ENCODE data around the gene LAMB2.

The LAMB2 gene

DNA sequence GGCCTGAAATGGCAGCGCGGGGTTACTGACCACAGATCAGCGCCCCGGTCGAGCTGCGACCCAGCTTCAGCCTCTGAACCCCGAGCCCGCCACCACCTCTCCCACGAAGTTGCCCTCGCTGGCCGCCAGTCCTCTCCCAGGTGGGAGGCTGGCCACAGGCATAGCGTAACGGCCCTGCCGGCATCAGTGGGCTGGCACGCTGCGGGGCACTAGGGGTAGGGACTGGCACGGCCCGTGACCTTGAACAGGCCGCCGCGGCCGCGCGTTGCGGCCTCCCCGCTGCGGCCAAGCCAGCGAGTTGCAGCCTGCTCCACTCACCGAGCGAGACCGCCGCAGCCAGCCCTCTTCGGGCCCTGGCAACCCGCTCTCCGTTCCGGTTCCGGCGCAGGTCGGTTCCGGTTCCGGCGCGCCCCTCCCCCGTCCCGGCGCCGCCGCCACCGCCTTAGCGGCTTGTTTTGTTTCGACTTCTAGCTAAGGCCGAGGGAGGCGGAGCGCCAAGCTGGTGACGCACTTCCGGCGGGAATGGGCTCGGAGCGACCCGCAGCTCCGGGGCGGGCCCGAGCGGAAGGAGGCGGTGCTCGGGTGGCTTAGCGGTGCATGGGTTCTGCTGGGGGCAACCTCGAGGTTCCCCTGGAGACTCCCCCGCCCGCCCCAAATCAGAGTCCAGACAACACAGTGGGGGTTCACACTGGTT is 12.3 kb downstream of the LAMB2 start, which contains the start of gene USP19:
Gene USP19 (minus strand): TSS at position 386 of the 694 bp plus-strand sequence. CDS start 1,678 bp downstream, outside the sequence.
- DNase-seq (ENCODE audit: low read depth), result peak; percentile 80

DNA sequence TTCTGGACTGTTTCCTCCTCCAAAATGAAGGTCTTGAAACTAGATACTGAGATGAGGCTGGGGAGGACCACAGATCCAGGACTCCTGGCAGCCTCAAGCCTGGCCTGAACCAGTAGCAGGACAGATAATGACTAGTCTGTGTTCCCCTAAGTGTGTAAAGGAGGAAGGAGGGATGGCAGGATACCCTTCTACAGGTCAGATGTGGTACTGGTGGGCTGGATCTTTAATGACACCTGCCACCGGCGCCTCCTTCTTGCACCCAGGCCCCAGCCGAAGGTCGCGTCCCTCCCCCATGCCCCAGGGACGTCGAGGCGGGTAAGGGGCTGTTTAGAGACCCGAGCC is 12.8 kb downstream of the LAMB2 start:
- no peak for DNase-seq (ENCODE audit: low read depth)

DNA sequence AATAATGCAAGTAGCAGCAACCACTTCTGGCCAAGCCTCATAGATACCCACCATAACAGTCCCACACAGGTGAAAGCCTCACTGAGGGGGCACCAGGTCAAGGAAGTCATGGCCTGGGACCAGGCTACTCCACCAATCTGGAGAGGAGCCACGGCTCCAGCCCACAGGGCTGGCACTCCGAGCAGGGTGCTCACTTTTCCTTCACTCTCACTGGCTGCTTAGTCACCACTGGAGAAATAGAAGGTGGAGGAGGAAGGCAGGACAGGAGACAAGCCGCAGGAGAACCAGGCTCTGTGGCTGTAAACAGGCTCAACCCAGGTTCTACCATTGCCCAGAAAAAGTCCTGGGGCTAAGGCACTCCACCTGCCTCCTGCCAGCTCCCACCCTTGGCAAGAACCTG is 13.4 kb downstream of the LAMB2 start:
- DNase-seq (ENCODE audit: low read depth), result no peak

DNA sequence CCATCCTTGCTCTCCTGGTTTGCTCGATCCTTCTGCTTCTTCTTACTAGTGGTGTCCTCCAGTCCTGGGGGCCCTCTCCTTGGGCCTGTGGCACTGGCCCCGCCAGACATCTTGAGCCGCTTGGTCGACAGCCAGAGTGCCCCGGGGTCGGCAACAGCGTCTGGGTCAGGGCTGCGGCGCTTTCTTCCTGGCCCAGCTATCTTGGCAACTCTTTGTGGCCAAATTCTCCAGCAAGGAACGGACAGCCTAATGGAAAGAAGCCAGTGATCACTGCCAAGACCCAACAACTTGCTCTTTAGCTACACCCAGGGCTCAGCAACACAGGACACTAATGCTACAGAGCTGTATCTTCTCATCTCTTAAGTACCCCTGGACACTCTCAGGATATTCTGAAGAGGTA is 13.8 kb downstream of the LAMB2 start:
- DNase-seq (ENCODE audit: low read depth), result no peak

DNA sequence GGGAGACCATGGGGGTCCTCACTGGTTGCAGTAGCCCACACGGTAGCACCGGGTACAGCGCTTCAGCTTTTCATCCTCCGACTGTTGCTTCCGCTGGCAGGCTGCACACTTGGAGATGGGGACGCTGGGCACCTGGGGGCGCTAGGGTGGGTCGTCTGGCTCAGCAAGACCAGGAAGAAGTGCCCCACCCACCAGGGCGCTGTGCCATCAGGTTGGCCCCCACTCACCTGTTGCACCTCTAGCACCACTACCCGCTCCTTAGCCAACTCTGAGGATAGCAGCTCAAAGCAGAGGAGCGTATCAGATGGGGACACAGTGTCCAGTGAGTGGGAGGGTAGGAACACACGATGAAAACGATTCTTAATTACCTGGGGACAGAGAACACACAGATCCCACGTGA is 20.6 kb downstream of the LAMB2 start:
- DNase-seq (ENCODE audit: low read depth), result no peak

DNA sequence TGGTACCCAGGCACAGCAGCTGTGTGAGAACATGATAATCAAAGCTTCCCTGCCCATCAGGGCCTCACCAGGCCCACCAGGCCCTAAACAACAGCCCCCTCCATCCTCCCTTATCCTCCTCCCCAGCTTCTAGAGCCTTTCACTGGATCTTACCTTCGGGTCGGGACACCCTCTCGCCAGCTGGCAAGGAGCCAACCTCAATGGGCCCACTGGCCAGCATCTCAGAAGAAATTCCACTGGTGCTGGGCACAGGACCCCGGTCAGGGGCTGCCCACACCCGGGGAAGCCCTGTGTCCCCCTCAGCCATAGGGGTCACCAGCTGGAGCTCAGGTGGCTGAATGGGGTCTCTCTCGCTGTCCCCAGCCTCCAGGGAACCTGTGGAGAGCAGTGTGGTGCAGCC is 21.5 kb downstream of the LAMB2 start:
- DNase-seq (ENCODE audit: low read depth), result no peak

DNA sequence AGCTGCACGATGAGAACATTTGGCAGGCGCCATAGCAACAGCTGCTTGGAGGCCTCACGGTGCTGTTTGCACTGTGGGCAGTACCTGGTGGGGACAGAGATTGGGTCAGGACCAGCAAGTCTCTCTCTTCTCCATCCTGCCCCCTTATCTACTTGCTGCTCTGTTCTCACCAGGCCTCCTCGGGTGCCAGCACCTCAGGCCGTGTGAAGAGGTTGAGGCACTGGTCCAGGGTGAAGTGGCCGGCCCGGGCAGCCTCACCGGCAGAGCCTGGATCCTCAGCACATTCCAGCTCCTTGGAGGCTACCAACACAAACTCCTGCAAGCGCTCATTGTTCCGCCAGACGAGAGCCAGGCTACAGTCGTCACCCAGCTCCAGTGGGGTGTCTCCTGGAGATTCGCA is 22.1 kb downstream of the LAMB2 start:
- no peak for DNase-seq (ENCODE audit: low read depth)

DNA sequence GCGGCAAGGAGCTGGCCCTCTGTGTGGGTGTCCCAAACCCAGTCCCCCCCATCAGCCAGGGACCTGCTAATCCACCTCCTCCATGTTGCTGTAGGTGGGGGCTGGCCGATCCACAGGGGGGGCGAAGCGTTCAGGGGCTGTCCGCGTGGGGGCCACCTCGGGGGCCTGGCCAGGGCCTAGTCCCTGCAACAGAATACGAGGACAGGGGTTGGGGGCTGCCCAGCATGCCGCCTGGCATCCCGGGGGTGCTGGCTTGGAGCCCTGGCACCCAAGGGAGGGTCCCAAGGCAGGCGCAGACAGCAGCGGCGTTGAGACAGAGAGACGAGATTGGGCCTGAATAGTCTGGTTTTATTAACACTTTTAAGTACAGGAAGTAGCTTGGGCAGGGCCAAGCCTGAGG is 24.5 kb downstream of the LAMB2 start:
- no peak for DNase-seq (ENCODE audit: low read depth)

DNA sequence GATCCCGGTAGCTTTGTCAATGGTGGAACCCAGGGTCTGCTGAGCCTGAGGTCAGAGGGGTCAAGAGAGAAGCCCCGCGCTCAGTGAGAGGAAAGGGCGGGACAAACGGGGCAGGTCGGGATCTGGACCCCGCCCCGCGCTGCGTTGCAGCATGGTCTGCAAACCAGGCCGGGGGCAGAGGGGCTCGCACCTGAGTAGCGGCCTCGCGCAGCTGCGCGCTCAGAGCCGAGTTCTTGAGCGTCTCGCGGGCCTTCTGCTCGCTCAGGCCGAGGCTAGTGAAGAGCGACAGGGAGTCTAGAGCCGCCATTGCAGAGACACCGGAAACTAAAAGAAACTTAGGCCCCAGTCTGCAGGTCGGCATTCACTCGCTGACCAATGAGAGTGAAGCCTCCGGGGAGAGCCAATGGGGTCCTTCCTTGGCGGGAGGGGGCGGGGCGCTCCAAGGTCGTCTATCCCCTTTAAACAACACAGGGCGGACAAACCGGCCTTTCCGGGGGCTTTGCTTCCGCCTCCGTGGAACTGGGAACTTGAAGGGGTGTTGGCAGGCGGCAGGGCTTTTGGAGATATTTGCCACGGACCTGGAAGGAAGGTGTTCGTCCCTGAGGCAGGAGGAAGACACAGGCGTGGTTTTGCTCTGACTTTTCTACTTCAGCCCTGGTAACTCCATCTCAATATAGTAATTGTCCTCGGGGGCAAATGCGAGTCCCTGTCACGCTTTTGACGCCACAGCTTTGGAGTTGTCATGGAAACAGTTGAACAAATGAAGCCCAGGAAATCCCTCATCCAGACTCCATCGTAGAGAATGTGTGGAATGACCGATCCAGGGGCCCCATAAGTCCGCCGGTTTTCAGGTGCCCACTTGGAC is 28.2 kb downstream of the LAMB2 start, which contains the start of gene QARS1:
Gene QARS1 (minus strand): TSS at position 331 of the 865 bp plus-strand sequence. CDS start 24 bp downstream, at position 307.
- peak; percentile 80 for DNase-seq (ENCODE audit: low read depth)

DNA sequence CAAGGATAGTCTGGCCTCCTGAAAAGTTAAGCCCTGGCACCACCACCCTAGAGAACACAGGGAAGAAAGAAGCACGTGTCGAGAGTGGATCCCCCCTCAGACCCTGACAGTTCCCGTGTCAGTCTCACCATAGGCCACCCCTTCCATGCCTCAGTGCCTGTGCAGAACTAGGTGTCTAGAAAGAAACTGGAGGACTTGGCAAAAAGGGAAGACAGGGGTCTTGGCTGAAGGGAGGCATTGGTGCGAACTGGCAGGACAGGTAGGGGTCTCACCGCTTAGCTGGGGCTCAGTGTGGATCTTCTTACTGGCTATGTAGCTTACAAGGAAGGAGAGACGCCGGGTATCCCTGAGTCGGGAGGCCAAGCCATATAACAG is 28.8 kb downstream of the LAMB2 start:
- DNase-seq (ENCODE audit: low read depth), result no peak

DNA sequence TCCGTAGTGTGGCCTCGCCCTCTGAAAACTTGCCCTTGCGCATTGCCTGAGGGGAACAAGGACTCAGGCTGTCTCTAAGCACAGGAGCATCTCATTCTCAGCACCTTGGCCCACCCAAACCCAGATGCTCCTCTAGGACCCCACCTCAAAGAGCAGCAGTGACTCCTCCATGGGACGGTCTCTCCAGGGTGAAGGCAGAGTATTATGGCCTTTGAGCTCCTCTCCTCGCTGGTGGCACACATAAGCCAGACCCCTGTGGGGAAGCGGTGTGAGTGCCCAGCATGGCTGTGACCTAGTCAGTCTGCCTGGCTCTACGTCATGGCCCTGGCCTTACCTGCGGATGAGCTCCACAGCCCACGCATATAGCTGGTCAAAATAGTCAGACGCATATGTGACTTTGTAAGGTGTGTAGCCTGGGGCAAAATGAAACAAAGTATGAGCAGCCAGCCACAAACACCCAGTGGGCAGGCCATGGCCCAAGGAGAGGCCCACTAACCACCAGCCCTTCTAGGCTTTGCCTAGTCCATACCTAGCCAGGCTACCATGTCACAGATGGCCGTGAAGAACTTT is 32.7 kb downstream of the LAMB2 start:
- no peak for DNase-seq (ENCODE audit: low read depth)

DNA sequence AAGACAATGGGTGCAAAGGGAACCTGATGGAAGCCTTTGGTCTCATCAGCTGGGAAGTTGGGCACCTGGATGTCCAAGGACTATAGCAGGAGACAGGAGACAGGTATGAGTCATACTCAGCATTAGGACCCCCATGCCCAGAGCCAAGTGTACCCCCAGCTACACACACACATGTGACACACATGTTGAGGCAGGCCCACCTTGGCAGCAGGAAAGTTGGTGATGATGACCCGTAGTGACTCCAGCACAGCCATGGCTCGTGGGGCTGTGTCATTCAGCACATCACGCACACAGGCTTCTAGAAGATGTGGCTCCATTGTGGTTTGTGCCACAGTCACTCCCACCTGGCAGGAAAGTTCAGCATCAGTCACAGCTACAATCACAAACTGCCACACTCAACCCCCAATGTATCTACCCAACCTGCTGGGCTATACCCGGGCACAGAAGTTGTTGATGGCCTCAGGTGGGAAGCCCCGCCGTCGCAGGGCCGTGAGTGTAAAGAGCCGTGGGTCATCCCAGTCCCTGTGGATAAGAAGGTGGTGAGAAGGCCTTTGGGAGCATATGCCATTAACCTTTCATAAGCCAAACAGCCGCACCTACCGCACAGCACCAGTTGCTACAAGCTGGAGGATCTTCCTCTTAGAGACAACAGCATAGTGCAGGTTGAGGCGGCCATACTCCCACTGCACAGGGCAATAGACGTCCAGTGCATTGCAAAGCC is 33.8 kb downstream of the LAMB2 start:
- DNase-seq (ENCODE audit: low read depth), result no peak

DNA sequence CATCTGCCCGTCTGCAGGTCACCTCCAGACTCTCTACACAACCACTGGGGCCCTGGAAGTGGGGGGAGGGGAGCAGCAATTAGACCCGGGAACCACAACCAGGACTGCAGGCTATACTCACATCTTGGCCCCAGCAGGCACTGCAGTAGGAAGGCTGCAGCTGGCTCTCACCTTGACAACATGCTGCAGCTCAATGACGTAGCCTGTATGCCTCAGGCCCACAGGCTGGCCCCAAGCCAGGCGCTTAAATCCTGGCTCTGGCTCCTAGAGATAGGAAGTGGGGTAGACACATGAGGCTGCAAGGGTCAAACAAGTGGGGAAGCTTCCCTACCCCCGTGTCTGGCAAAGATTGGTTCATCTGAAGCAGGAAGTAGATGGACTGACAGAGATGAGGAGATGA is 34.4 kb downstream of the LAMB2 start:
- DNase-seq (ENCODE audit: low read depth), result no peak

DNA sequence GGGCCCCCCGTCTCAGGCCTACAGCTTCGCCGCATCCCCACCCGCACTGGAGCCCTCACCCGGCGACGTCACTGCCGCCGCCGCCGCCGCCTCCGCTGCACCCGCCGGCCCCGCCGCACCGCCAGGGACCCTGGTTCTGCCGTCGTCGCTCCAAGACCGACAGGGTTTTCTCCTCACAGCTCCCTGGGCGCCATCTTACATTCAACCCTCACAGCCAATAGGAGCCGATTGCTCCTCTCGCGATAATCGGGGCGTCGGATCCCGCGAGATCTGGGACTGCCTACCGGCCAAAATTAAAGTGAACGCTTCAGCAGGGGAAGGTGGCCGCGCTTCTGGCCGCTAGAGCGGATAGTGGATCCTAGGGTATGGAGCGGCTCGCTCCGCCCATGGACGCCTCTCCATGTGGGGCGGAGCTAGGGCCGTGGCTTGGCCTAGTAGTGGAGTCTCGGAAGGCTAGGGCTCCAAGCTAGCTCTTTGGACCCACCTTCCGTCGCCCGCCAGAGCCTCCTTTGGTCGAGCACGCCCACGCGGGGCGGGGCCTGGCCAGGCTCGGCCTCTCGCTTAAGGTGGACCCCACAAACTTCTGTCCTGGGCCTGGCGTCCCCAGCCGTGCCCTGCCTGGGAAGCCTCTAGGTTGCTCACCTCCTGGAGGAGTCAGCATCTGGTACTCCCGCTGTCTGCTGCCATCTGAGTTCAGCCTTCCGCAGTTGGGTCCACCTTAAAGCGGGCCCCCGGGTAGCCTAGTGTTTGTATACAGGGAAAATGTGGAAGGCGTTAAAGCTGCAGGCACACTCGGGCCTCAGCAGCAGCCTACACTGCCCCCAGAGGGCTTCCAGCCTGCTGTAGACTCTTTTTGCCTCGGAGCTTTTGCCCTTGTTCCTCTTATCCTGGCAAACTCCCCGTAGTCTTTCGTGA is 38.7 kb downstream of the LAMB2 start, which contains the start of gene QRICH1:
Gene QRICH1 (minus strand): TSS at position 219 of the 915 bp plus-strand sequence. CDS start 17,054 bp downstream, outside the sequence.
- peak; percentile 88 for DNase-seq (ENCODE audit: low read depth)

DNA sequence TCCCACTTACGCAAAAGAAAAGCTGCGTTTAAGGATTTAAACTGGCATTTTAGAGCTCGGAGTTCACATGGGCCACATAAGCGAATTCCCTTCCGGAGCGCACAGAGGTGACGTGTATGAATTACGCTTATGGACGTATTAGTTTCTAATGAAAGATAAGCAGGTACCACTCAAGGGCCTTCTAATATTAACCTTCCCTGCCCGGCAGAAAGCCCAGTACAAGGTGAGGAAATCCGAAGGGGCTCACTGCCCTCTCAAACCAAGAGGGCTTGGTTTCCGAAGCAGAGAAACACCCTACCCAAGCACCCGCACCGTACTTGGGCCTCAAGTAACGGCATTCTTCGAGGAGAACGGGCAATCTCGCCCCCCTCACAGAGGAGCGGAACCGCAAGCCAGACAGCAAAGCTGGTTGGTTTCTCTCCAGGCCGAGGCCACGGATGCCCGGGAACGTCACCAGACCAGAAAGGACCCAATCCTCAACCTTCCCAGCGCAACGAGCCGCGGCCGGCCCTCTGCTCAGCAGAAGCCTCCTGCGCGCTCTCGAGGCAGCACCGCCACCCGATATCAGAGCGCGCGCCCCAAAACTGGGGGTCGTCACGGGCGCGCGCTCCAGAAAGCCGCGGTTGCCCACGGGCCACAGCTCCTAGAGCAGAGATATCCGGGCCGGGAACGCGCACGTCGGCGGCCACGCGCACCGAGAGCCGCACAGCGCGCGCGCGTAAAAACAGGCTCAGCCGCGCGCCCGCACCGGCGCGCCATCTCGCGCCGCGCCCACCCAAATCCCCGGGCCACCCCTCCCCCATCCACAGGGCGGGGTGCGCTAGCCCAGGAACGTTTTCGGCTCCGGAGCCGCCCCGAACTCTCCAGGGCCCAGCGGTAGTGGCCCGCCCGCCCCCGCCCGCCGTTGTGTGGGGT is 39.7 kb downstream of the LAMB2 start:
- peak; percentile 60 for DNase-seq (ENCODE audit: low read depth)

DNA sequence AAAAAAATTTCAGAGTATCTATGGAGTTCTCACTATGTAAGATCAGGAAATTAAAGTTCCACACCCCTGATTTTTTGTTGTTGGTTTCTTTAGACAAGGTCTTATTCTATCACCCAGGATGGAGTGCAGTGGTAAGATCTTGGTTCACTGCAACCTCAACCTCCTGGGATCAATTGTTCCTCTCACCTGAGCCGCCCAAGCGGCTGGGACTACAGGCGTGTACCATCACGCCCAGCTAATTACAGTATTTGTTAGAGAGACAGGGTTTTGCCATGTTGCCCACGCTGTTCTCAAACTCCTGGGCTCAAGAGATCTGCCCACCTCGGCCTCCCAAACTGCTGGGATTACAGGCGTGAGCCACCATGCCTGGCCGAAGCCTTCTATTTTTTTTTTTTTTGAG is 51.4 kb downstream of the LAMB2 start:
- no peak for DNase-seq (ENCODE audit: low read depth)

DNA sequence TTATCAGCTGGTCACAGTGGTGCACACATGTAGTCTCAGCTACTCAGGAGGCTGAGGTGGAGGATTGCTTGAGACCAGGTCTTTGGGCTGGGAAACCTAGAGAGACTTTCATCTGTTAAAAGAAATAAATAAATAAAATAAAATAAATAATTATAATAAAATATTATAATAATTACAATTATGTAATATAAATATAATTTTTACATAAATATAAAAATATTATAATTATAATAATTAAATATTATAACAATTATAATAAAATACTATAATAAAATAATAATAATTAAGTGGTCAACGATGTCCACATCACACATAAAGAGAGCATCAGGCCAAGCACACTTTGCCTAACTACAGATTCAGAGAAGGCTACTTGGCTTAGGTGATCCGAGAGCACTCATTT is 53.6 kb downstream of the LAMB2 start:
- DNase-seq (ENCODE audit: low read depth), result no peak

DNA sequence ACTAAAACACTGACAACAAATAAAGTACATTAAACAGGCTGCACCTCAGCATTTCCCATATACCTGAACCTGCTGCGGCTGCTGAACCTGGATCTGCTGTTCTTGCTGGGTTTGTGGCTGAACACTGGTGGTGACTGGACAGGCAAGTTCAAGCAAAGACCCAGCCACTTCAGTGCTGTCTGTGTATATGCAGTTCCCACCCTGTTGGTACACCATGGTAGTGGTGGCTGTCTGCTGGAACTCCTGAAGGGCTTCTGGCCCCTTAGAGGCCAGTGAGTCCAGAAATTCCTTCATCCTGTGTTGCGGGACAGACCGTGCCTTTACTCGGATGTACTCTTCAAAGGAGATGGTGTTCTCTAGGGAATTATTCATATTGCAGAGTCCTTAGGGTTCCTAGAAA is 56.2 kb downstream of the LAMB2 start:
- no peak for DNase-seq (ENCODE audit: low read depth)

DNA sequence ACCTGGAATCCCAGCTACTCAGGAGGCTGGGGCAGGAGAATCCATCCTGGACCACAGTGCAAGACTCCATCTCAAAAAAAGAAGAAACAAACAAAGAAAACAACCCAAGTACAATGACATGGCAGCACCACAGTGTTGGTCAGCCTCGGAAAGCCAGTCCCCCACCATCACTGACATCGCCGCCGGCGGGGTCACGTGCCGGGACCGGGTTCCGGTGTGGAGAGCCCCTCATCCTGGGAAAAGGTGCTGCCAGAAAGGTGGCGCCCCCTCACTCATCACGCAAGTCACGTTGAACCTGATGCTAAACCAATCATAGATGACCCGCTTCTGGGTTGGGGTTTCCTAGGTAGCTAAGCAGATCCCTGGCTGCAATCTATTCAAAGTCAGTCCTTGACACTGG is 56.7 kb downstream of the LAMB2 start:
- DNase-seq (ENCODE audit: low read depth), result no peak

Measured in stimulated activated CD8-positive, alpha-beta memory T cell treated with anti-CD3 and anti-CD28 coated beads, Interleukin-15, amount 100 ng/mL, for 1 hour (primary cell).